ENCODE results near the gene SPTB.

The SPTB gene

GRCh38 chr14:64885559-64885958 is 5.9 kb upstream of the SPTB start:
- no peak for DNase-seq (ENCODE audit: low spot score)

GRCh38 chr14:64880221-64881121 is 764 bp upstream of the SPTB start:
- DNase-seq (ENCODE audit: low spot score): no peak

- no peak for DNase-seq (ENCODE audit: low spot score)
These were observed 671 bp downstream of the SPTB start for GRCh38 chr14:64878837-64879634.

- no peak for DNase-seq (ENCODE audit: low spot score)
These were observed 1.9 kb downstream of the SPTB start for GRCh38 chr14:64877846-64878245.

- DNase-seq (ENCODE audit: low spot score): no peak
These were observed 4.4 kb downstream of the SPTB start for GRCh38 chr14:64875350-64875749.

- no peak for DNase-seq (ENCODE audit: low spot score)
These were observed 6.0 kb downstream of the SPTB start for GRCh38 chr14:64873506-64874219.

GRCh38 chr14:64871344-64871743 is 8.4 kb downstream of the SPTB start:
- no peak for DNase-seq (ENCODE audit: low spot score)

- no peak for DNase-seq (ENCODE audit: low spot score)
These were observed 9.5 kb downstream of the SPTB start for GRCh38 chr14:64870160-64870559.

- DNase-seq (ENCODE audit: low spot score): no peak
These were observed 10.9 kb downstream of the SPTB start for GRCh38 chr14:64868841-64869240.

- no peak for DNase-seq (ENCODE audit: low spot score)
These were observed 11.3 kb downstream of the SPTB start for GRCh38 chr14:64868379-64868778.

- no peak for DNase-seq (ENCODE audit: low spot score)
These were observed 12.5 kb downstream of the SPTB start for GRCh38 chr14:64867182-64867581.

GRCh38 chr14:64865992-64866391 is 13.7 kb downstream of the SPTB start:
- no peak for DNase-seq (ENCODE audit: low spot score)

- DNase-seq (ENCODE audit: low spot score): no peak
These were observed 14.6 kb downstream of the SPTB start for GRCh38 chr14:64865109-64865508.

- no peak for DNase-seq (ENCODE audit: low spot score)
These were observed 15.4 kb downstream of the SPTB start for GRCh38 chr14:64864258-64864657.

GRCh38 chr14:64861916-64862315 is 17.8 kb downstream of the SPTB start:
- DNase-seq (ENCODE audit: low spot score): no peak

GRCh38 chr14:64860039-64860438 is 19.7 kb downstream of the SPTB start:
- no peak for DNase-seq (ENCODE audit: low spot score)

GRCh38 chr14:64857979-64858744 is 21.5 kb downstream of the SPTB start:
- DNase-seq (ENCODE audit: low spot score): no peak

- no peak for DNase-seq (ENCODE audit: low spot score)
These were observed 22.9 kb downstream of the SPTB start for GRCh38 chr14:64856529-64857445.

- no peak for DNase-seq (ENCODE audit: low spot score)
These were observed 23.8 kb downstream of the SPTB start for GRCh38 chr14:64855721-64856528.
